K562 (cell line): Measurements from ENCODE around the gene SH3D21. TPM values are rescaled to one million over a fixed set of nuclear protein-coding genes. Genes with fewer than 3 reads are reported as not detected.

ENCODE experiments used
- ATAC-seq: fragments of 200-7000 bp; cut with Tn5 transposase; 3 replicates; pipeline ENCODE4 v1.9.1; 2020; ENCODE audit warnings: moderate library complexity
- BruUV-seq: library from RNA; stranded (reverse); fragments of 400-500 nt; replicated peaks from 2 replicates; lab custom pipeline; 2021; lab: Mats Ljungman, UMichigan
- CTCF ChIA-PET: fragments of 300-600 bp; formaldehyde crosslinking; extraction: SDS; loops from one replicate; lab custom pipeline; 2021; ENCODE audit warnings: low intra/inter-chr PET ratio; lab: Yijun Ruan, JAX
- POLR2A ChIA-PET: fragments of 300-600, 350-650 bp; sonication (Branson Sonifier 250); formaldehyde crosslinking; extraction: SDS; loops from one replicate; lab custom pipeline; 2021; ENCODE audit warnings: antibody characterized with exemption, inconsistent platforms; lab: Yijun Ruan, JAX
- DNase-seq, 4 experiments: peaks; one replicate each; pipeline versions ENCODE4 v3.0.0 to v3.0.0-alpha.2; 2011 to 2018; ENCODE audit warnings: low spot score in 3 of 4, mixed read lengths in 3 of 4; ENCODE audit errors: extremely low read depth in 1 of 4
- FAIRE-seq: peaks from 2 replicates; lab custom pipeline; 2011; peaks lifted over from hg19 to GRCh38; lab: Jason Lieb, UNC
- H2AFZ ChIP-seq: 2 replicates; pipeline ENCODE4 v1.6.0; 2011; ENCODE audit warnings: low read depth, low read length, control low read depth, inconsistent platforms
- H3K27ac ChIP-seq: fragments of 200-600 bp; 3 replicates; pipeline ENCODE4 v1.8.0; 2011; ENCODE audit warnings: low read depth, mild to moderate bottlenecking, control low read depth, inconsistent platforms, low read length, moderate library complexity, mixed read lengths; ENCODE audit errors: extremely low read depth
- H3K27me3 ChIP-seq, 2 experiments: fragments of 300-600 bp in 1 of 2; 2 replicates in 1 of 2; 3 replicates in 1 of 2; pipeline versions ENCODE4 v1.6.0 to v1.8.0; 2011; ENCODE audit warnings: inconsistent platforms in 2 of 2, low read length in 2 of 2, mild to moderate bottlenecking in 1 of 2, mixed read lengths in 1 of 2, moderate library complexity in 1 of 2; ENCODE audit not compliant: control insufficient read depth in 2 of 2, insufficient read depth in 2 of 2
- H3K36me3 ChIP-seq: fragments of 300-600 bp; 3 replicates; pipeline ENCODE4 v1.8.0; 2011; ENCODE audit warnings: mild to moderate bottlenecking, low read length, inconsistent platforms; ENCODE audit not compliant: control insufficient read depth, insufficient read depth
- H3K4me1 ChIP-seq, 2 experiments: fragments of 200-600 bp in 1 of 2; replicated peaks in 1 of 2; 2 replicates in 1 of 2; 3 replicates in 1 of 2; pipeline versions ENCODE4 v1.5.1 to v1.8.0; 2011; ENCODE audit warnings: inconsistent platforms in 2 of 2, low read length in 2 of 2, mild to moderate bottlenecking in 1 of 2, mixed read lengths in 1 of 2, moderate library complexity in 1 of 2; ENCODE audit not compliant: control insufficient read depth in 2 of 2, insufficient read depth in 2 of 2
- H3K4me2 ChIP-seq: 2 replicates; pipeline ENCODE4 v1.6.1; 2011; ENCODE audit warnings: low read length, control low read depth, inconsistent platforms, mixed read lengths; ENCODE audit not compliant: insufficient read depth
- H3K4me3 ChIP-seq: fragments of 200-600 bp; sonication (generic), shearing (Covaris generic); 2 replicates; pipeline ENCODE4 v1.5.1; 2016; ENCODE audit warnings: control low read depth, inconsistent platforms
- H3K79me2 ChIP-seq: fragments of 200-600 bp; 3 replicates; pipeline ENCODE4 v1.8.0; 2011; ENCODE audit warnings: low read length, inconsistent platforms; ENCODE audit not compliant: control insufficient read depth, insufficient read depth
- H3K9ac ChIP-seq, 2 experiments: 2 replicates each; pipeline versions ENCODE4 v1.6.0 to v1.6.1; 2011; ENCODE audit warnings: low read depth in 2 of 2, low read length in 2 of 2, control low read depth in 1 of 2, inconsistent platforms in 1 of 2, mild to moderate bottlenecking in 1 of 2, mixed read lengths in 1 of 2; ENCODE audit not compliant: insufficient read depth in 1 of 2
- H3K9me1 ChIP-seq: one replicate; pipeline ENCODE4 v1.6.0; 2011; ENCODE audit warnings: inconsistent platforms, mild to moderate bottlenecking, low read length, moderate library complexity; ENCODE audit not compliant: control insufficient read depth, insufficient read depth
- H3K9me3 ChIP-seq: replicated peaks from 2 replicates; pipeline ENCODE4 v1.5.1; 2011; ENCODE audit warnings: low read depth, low read length, inconsistent platforms; ENCODE audit not compliant: control insufficient read depth, insufficient read depth
- H4K20me1 ChIP-seq: replicated peaks from 2 replicates; pipeline ENCODE4 v1.6.1; 2011; ENCODE audit warnings: low read length, inconsistent platforms, mixed read lengths; ENCODE audit not compliant: control insufficient read depth, insufficient read depth
- ELF1 ChIP-seq: fragments of 200-800 bp; sonication (Bioruptor generic); IDR thresholded peaks from 2 replicates; pipeline ENCODE4 v1.6.1; 2016; ENCODE audit warnings: missing genetic modification characterization, missing compliant biosample characterization
- EZH2 ChIP-seq: IDR thresholded peaks from 2 replicates; pipeline ENCODE4 v1.6.1; 2012; ENCODE audit warnings: low read depth, mild to moderate bottlenecking, inconsistent platforms, low read length, borderline replicate concordance
- JUNB ChIP-seq: fragments of 450-650 bp; formaldehyde crosslinking; conservative IDR thresholded peaks from 2 replicates; pipeline ENCODE4 v1.4.0; 2020; ENCODE audit warnings: mild to moderate bottlenecking
- NFXL1 ChIP-seq: fragments of 450-650 bp; formaldehyde crosslinking; IDR thresholded peaks from 2 replicates; pipeline ENCODE4 v1.4.0; 2021; ENCODE audit warnings: mild to moderate bottlenecking
- SP2 ChIP-seq: IDR thresholded peaks from 2 replicates; pipeline ENCODE4 v1.6.1; 2011; ENCODE audit warnings: mild to moderate bottlenecking, low read depth, low read length, moderate library complexity; ENCODE audit not compliant: poor library complexity, severe bottlenecking; ENCODE audit errors: extremely low read depth
- TRIM28 ChIP-seq: fragments of 450-650 bp; IDR thresholded peaks from 2 replicates; pipeline ENCODE4 v1.6.1; 2017
- XRCC4 ChIP-seq: IDR thresholded peaks from one replicate; pipeline ENCODE4 v1.6.1; 2011; ENCODE audit not compliant: insufficient read depth, insufficient read length; ENCODE audit errors: extremely low read depth
- ZNF121 ChIP-seq: sonication (generic); formaldehyde crosslinking; conservative IDR thresholded peaks from 2 replicates; pipeline ENCODE4 v1.8.0; 2022; ENCODE audit warnings: missing genetic modification reagents
- ZNF589 ChIP-seq: fragments of 200-800 bp; sonication (Bioruptor generic); IDR thresholded peaks from 2 replicates; pipeline ENCODE4 v1.6.1; 2016; ENCODE audit warnings: low read depth, missing genetic modification characterization, missing compliant biosample characterization
- WGBS: fragments of 100-300 bp; shearing (Covaris generic); methylation state at CpG from one replicate; pipeline ENCODE4 v1.1.6; 2016; ENCODE audit warnings: low coverage, mixed read lengths; ENCODE audit not compliant: insufficient coverage; ENCODE audit errors: missing lambda C conversion rate; 5-methylcytosine and 5-hydroxymethylcytosine counted together
- in situ Hi-C: fragments of 300-500 bp; cut with MboI; formaldehyde crosslinking; loops from 4 replicates; pipeline ENCODE4 v1.15.0; 2018; ENCODE audit warnings: inconsistent platforms, mixed read lengths
- intact Hi-C: fragments of 100-400 bp; cut with micrococcal nuclease; formaldehyde crosslinking; loops from 2 replicates; pipeline ENCODE4 v1.14.2; 2022
- polyA plus RNA-seq, 8 experiments: library from polyadenylated mRNA; depleted of rRNA in 4 of 8; stranded (reverse) in 5 of 8; unstranded in 3 of 8; fragments of >200 nt; fragmentation: Nextera tagmentation in 2 of 8; fragmentation: Illumina TruSeq in 1 of 8; extraction: Ambion mirVana in 2 of 8; extraction: Trizol in 1 of 8; gene quantifications; 2 replicates each; pipeline versions ENCODE4 v1.2.1 to v1.2.3, GENCODE V29; 2011 to 2014; ENCODE audit warnings: inconsistent platforms in 1 of 8, missing spikeins in 1 of 8
- total RNA-seq, 7 experiments: library from RNA; depleted of rRNA in 6 of 7; stranded (reverse); fragments of >200 nt in 6 of 7; fragmentation: Illumina TruSeq in 2 of 7; extraction: Trizol in 2 of 7; gene quantifications; 2 replicates each; pipeline versions ENCODE4 v1.2.1 to v1.2.3, GENCODE V29; 2011 to 2021; ENCODE audit warnings: low replicate concordance in 1 of 7
- TF ChIP-seq, protein P1 (sequence below): fragments of 200-400 bp; formaldehyde crosslinking; IDR thresholded peaks from 2 replicates; pipeline ENCODE4 v1.6.1; 2017; ENCODE audit warnings: mild to moderate bottlenecking, low read depth, low read length, moderate library complexity

Gene SH3D21
- total and polyA plus RNA-seq, 9 of the 15 experiments (the other 6 are each of a cell fraction or from before 2014, with no cell fraction given), result 0.01 to 4.7 (median 1.8) TPM

DNA sequence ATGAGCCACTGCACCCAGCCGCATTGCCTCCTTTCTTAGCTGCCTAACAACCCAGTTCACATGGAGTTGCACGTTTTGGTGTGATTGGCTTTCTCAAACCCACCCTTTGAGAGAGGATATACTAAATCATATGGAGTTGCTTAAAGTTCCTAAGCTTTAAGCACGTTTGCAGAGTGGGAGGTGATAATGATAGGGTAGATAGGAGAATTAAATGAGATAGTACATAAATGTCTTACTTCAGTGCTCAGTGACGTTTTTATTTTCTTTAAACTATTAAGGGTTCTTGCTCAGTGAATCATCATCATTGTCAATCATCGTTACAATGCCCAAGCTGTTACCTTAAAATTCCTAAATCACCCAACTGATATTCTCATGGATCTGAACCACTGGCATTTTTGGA lies 2.9 kb upstream of the SH3D21 start:
- TF ChIP-seq XRCC4, result no peak
- TF ChIP-seq, protein P1, sequence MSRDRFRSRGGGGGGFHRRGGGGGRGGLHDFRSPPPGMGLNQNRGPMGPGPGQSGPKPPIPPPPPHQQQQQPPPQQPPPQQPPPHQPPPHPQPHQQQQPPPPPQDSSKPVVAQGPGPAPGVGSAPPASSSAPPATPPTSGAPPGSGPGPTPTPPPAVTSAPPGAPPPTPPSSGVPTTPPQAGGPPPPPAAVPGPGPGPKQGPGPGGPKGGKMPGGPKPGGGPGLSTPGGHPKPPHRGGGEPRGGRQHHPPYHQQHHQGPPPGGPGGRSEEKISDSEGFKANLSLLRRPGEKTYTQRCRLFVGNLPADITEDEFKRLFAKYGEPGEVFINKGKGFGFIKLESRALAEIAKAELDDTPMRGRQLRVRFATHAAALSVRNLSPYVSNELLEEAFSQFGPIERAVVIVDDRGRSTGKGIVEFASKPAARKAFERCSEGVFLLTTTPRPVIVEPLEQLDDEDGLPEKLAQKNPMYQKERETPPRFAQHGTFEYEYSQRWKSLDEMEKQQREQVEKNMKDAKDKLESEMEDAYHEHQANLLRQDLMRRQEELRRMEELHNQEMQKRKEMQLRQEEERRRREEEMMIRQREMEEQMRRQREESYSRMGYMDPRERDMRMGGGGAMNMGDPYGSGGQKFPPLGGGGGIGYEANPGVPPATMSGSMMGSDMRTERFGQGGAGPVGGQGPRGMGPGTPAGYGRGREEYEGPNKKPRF, result no peak
- no peak for TF ChIP-seq ZNF121 (CRISPR knock-in tag)
- no peak for TF ChIP-seq TRIM28
- TF ChIP-seq SP2, result no peak
- no peak for TF ChIP-seq EZH2
- no peak for TF ChIP-seq ZNF589
- no peak for TF ChIP-seq NFXL1
- no peak for TF ChIP-seq JUNB (CRISPR knock-in tag)
- no peak for TF ChIP-seq ELF1 (tag)
- TF ChIP-seq, all 486 proteins: peak for 0
- H3K4me2 ChIP-seq, result no peak overlapping the region
- H3K27me3 ChIP-seq, result no peaks in the 10 kb centered on the region
- no TSS peak for BruUV-seq
- in situ Hi-C loops, result no loop called here
- ChIA-PET POLR2A (interaction anchor here (0.6 to 1.5 kb wide), 4 partner anchors 10 to 355 kb away, joined by 3 to 5 read pairs (median 4); no protein-coding TSS in a partner anchor), CTCF (no interaction called here)
- H3K27ac ChIP-seq, result no peak overlapping the region
- H3K9me3 ChIP-seq, result no peaks in the 10 kb centered on the region
- no peak overlapping the region for H3K9ac ChIP-seq
- H3K9me1 ChIP-seq, result peaks cover 7% of the 10 kb centered on the region
- no peak for FAIRE-seq
- intact Hi-C loops, result no loop called here
- no peaks in the 10 kb centered on the region for H3K79me2 ChIP-seq
- peaks cover 69% of the 10 kb centered on the region for H3K36me3 ChIP-seq
- 64% methylated on average over 5 of the region's 5 CpGs for WGBS
- H2AFZ ChIP-seq, result no peak overlapping the region
- H3K4me1 ChIP-seq, result peaks cover 4 to 23% of the 10 kb centered on the region in 2 experiments; a peak in 3 of 5 replicates
- H3K4me3 ChIP-seq, result no peak overlapping the region
- peaks cover 4% of the 10 kb centered on the region; the same call in 1 of the 2 replicates for H4K20me1 ChIP-seq
- DNase-seq, result no peak
- no peak for ATAC-seq
